ENCODE data around the gene OR10A2. TPM values are rescaled to one million over a fixed set of nuclear protein-coding genes. Genes with fewer than 3 reads are reported as not detected.
"Not testable (repeated sequence)": the region's sequence is repeated elsewhere in the genome, so short reads cannot be mapped to it uniquely, and the experiment has no call there.

Gene OR10A2
- total RNA-seq, 1 donor from 2014 or later = not detected

GRCh38 chr11:6876325-6876724 is 13.5 kb downstream of the OR10A2 start, which contains the start of gene OR10A4:
Gene OR10A4 (plus strand): TSS chr11:6876625. CDS start chr11:6876648, 23 bp downstream.
- DNase-seq (no peak), ATAC-seq (ENCODE audit: poor library complexity) (no peak)
- intact Hi-C loops (cut with DNase I) = no loop called here

- intact Hi-C loops (cut with DNase I) = no loop called here
- DNase-seq (no peak), ATAC-seq (ENCODE audit: poor library complexity) (no peak)
Measured at GRCh38 chr11:6876914-6877313, 14.1 kb downstream of the OR10A2 start.

GRCh38 chr11:6882751-6883150 is 19.9 kb downstream of the OR10A2 start:
- ATAC-seq (ENCODE audit: poor library complexity) (no peak), DNase-seq (no peak)
- intact Hi-C loops (cut with DNase I) = no loop called here

- DNase-seq; ATAC-seq (ENCODE audit: poor library complexity); intact Hi-C loops (cut with DNase I): not testable (repeated sequence)
Measured at GRCh38 chr11:6887711-6888110, 24.9 kb downstream of the OR10A2 start.

GRCh38 chr11:6888830-6889229 is 26.0 kb downstream of the OR10A2 start:
- ATAC-seq (ENCODE audit: poor library complexity) (no peak), DNase-seq (no peak)
- intact Hi-C loops (cut with DNase I) = no loop called here

GRCh38 chr11:6889835-6890234 is 27.0 kb downstream of the OR10A2 start:
- no peak for DNase-seq
- intact Hi-C loops (cut with DNase I) = no loop called here
- no peak for ATAC-seq (ENCODE audit: poor library complexity)

GRCh38 chr11:6892400-6892799 is 29.5 kb downstream of the OR10A2 start, which contains the start of gene OR2D2:
Gene OR2D2 (minus strand): TSS chr11:6892500. CDS start chr11:6892500, 0 bp downstream.
- DNase-seq (no peak), ATAC-seq (ENCODE audit: poor library complexity) (no peak)
- intact Hi-C loops (cut with DNase I) = no loop called here

GRCh38 chr11:6894097-6894496 is 31.2 kb downstream of the OR10A2 start:
- no peak for ATAC-seq (ENCODE audit: poor library complexity)
- DNase-seq = no peak

GRCh38 chr11:6895010-6895409 is 32.2 kb downstream of the OR10A2 start:
- intact Hi-C loops (cut with DNase I) = no loop called here
- DNase-seq (no peak), ATAC-seq (ENCODE audit: poor library complexity) (no peak)

More at GRCh38 chr11:6894097-6894496, 31.2 kb downstream of the OR10A2 start:
- intact Hi-C loops (cut with DNase I) = no loop called here

- DNase-seq = no peak
- intact Hi-C loops (cut with DNase I) = no loop called here
- no peak for ATAC-seq (ENCODE audit: poor library complexity)
Measured at GRCh38 chr11:6898911-6899310, 36.1 kb downstream of the OR10A2 start.

GRCh38 chr11:6900327-6900999 is 37.6 kb downstream of the OR10A2 start:
- DNase-seq (no peak), ATAC-seq (ENCODE audit: poor library complexity) (no peak)
- intact Hi-C loops (cut with DNase I) = no loop called here

- DNase-seq; ATAC-seq (ENCODE audit: poor library complexity): not testable (repeated sequence)
Measured at GRCh38 chr11:6904804-6905203, 41.9 kb downstream of the OR10A2 start.

GRCh38 chr11:6911378-6911777 is 48.5 kb downstream of the OR10A2 start:
- intact Hi-C loops (cut with DNase I) = no loop called here
- DNase-seq (no peak), ATAC-seq (ENCODE audit: poor library complexity) (no peak)

More at GRCh38 chr11:6904804-6905203, 41.9 kb downstream of the OR10A2 start:
- intact Hi-C loops (cut with DNase I) = not testable (repeated sequence)

- ATAC-seq (ENCODE audit: poor library complexity) = no peak
- no peak for DNase-seq
- intact Hi-C loops (cut with DNase I) = no loop called here
Measured at GRCh38 chr11:6911948-6912347, 49.1 kb downstream of the OR10A2 start.

GRCh38 chr11:6919698-6920097 is 56.8 kb downstream of the OR10A2 start:
- no peak for ATAC-seq (ENCODE audit: poor library complexity)
- intact Hi-C loops (cut with DNase I) = no loop called here
- no peak for DNase-seq

- intact Hi-C loops (cut with DNase I) = no loop called here
- no peak for ATAC-seq (ENCODE audit: poor library complexity)
- DNase-seq = no peak
Measured at GRCh38 chr11:6920702-6921101, 57.8 kb downstream of the OR10A2 start, which contains the start of gene OR2D3. Gene OR2D3 (plus strand): TSS chr11:6921002. CDS start chr11:6921002, 0 bp downstream.

Other genes starting within 250 kb of the OR10A2 start
- gene TPP1, start 243.6 kb upstream of the OR10A2 start, total RNA-seq = 71.5 TPM
- 9.6 TPM for gene DCHS1, start 207.2 kb upstream of the OR10A2 start, total RNA-seq
- 46.5 TPM for gene MRPL17, start 179.7 kb upstream of the OR10A2 start, total RNA-seq
- not detected for gene OR2AG2, start 91.1 kb upstream of the OR10A2 start, total RNA-seq
- gene OR2AG1, start 80.0 kb upstream of the OR10A2 start, total RNA-seq = not detected
- not detected for gene OR6A2, start 63.4 kb upstream of the OR10A2 start, total RNA-seq
- not detected for gene OR10A5, start 17.4 kb upstream of the OR10A2 start, total RNA-seq
- not detected for gene OR10A4, start 13.6 kb downstream of the OR10A2 start, total RNA-seq
- gene OR2D2, start 29.4 kb downstream of the OR10A2 start, total RNA-seq = not detected
- gene OR2D3, start 57.9 kb downstream of the OR10A2 start, total RNA-seq = not detected
- gene ZNF215, start 63.4 kb downstream of the OR10A2 start, total RNA-seq = 0.22 TPM
- 1.9 TPM for gene ZNF214, start 157.3 kb downstream of the OR10A2 start, total RNA-seq
- not detected for gene NLRP14, start 157.4 kb downstream of the OR10A2 start, total RNA-seq
- not detected for gene RBMXL2, start 225.9 kb downstream of the OR10A2 start, total RNA-seq